GM12891 (cell line): ENCODE results near the gene SLC37A1.
A peak's percentile ranks its signal among the peaks of the same experiment; 100 is the strongest.

Experiments
- DNase-seq: peaks from one replicate; pipeline ENCODE4 v3.0.0; 2011; ENCODE audit warnings: low spot score; ENCODE audit not compliant: insufficient read length
- FAIRE-seq: peaks from 2 replicates; lab custom pipeline; 2011; peaks lifted over from hg19 to GRCh38; lab: Jason Lieb, UNC
- PAX5 ChIP-seq: IDR thresholded peaks from 2 replicates; pipeline ENCODE4 v1.6.1; 2011; ENCODE audit warnings: low read length, moderate library complexity, mild to moderate bottlenecking; ENCODE audit not compliant: insufficient read depth, severe bottlenecking
- POLR2A ChIP-seq: IDR thresholded peaks from 2 replicates; pipeline ENCODE4 v1.6.1; 2011; ENCODE audit warnings: low read depth, low read length, control low read depth
- POLR2AphosphoS5 ChIP-seq: IDR thresholded peaks from 2 replicates; pipeline ENCODE4 v1.6.1; 2011; ENCODE audit warnings: low read depth, low read length, control low read depth
- POU2F2 ChIP-seq: IDR thresholded peaks from 2 replicates; pipeline ENCODE4 v1.6.1; 2011; ENCODE audit warnings: low read depth, mild to moderate bottlenecking, control low read depth, low read length, moderate library complexity
- SPI1 ChIP-seq: IDR thresholded peaks from 2 replicates; pipeline ENCODE4 v1.6.1; 2011; ENCODE audit warnings: low read depth, low read length, control low read depth
- TAF1 ChIP-seq: IDR thresholded peaks from 2 replicates; pipeline ENCODE4 v1.6.1; 2011; ENCODE audit warnings: low read depth, low read length, control low read depth

The SLC37A1 gene

GRCh38 chr21:42561762-42562650 lies 48.4 kb downstream of the SLC37A1 start:
- DNase-seq = peak; percentile 65
- no peak for TF ChIP-seq POLR2A
- no peak for TF ChIP-seq TAF1
- TF ChIP-seq SPI1 = no peak
- TF ChIP-seq POU2F2 = no peak
- peak; percentile 50 for TF ChIP-seq PAX5
- no peak for TF ChIP-seq POLR2AphosphoS5
- FAIRE-seq = peak; percentile 94

GRCh38 chr21:42562816-42563215 lies 49.2 kb downstream of the SLC37A1 start:
- TF ChIP-seq POU2F2 (no peak), POLR2A (no peak)
- FAIRE-seq (no peak), DNase-seq (no peak)

- FAIRE-seq (no peak), DNase-seq (no peak)
- TF ChIP-seq POLR2AphosphoS5 (no peak), PAX5 (no peak), SPI1 (no peak), POLR2A (no peak), POU2F2 (no peak), TAF1 (no peak)
Observed at GRCh38 chr21:42563261-42563660, 49.6 kb downstream of the SLC37A1 start.

- FAIRE-seq = no peak
Observed at GRCh38 chr21:42563686-42564085, 50.0 kb downstream of the SLC37A1 start.

GRCh38 chr21:42564561-42564971 lies 50.9 kb downstream of the SLC37A1 start:
- no peak for DNase-seq
- TF ChIP-seq POU2F2 (no peak), PAX5 (no peak), TAF1 (no peak), SPI1 (no peak), POLR2AphosphoS5 (no peak), POLR2A (no peak)
- FAIRE-seq = no peak

More at GRCh38 chr21:42563686-42564085, 50.0 kb downstream of the SLC37A1 start:
- no peak for DNase-seq
- TF ChIP-seq SPI1 (no peak), POU2F2 (no peak), POLR2A (no peak), POLR2AphosphoS5 (no peak), TAF1 (no peak), PAX5 (no peak)

GRCh38 chr21:42565206-42565810 lies 51.7 kb downstream of the SLC37A1 start:
- FAIRE-seq = no peak
- TF ChIP-seq POU2F2 (no peak), PAX5 (no peak), POLR2AphosphoS5 (no peak), POLR2A (no peak), SPI1 (no peak), TAF1 (no peak)
- no peak for DNase-seq

GRCh38 chr21:42565886-42566523 lies 52.4 kb downstream of the SLC37A1 start:
- no peak for DNase-seq
- no peak for TF ChIP-seq SPI1
- FAIRE-seq = no peak

GRCh38 chr21:42566524-42567213 lies 53.0 kb downstream of the SLC37A1 start:
- TF ChIP-seq POLR2AphosphoS5 (no peak), TAF1 (no peak), POU2F2 (no peak), PAX5 (no peak), SPI1 (no peak), POLR2A (no peak)
- FAIRE-seq (no peak), DNase-seq (no peak)

GRCh38 chr21:42567214-42567555 lies 53.5 kb downstream of the SLC37A1 start:
- FAIRE-seq (no peak), DNase-seq (no peak)
- TF ChIP-seq POU2F2 (no peak), POLR2A (no peak), PAX5 (no peak), TAF1 (no peak), POLR2AphosphoS5 (no peak), SPI1 (no peak)
